Thymus (tissue), 14 donors: ENCODE results near the gene SKIL. TPM values are rescaled to one million over a fixed set of nuclear protein-coding genes. Genes with fewer than 3 reads are reported as not detected.
A peak's percentile ranks its signal among the peaks of the same experiment; 100 is the strongest.

ENCODE experiments used
- DNase-seq, 9 donors: peaks; one replicate each; pipeline ENCODE4 v3.0.0-alpha.2; 2013; ENCODE audit warnings: low spot score in 9 of 9, low read depth in 6 of 9, missing footprints in 1 of 9
- H3K27ac ChIP-seq, 2 donors: one replicate each; pipeline ENCODE4 v1.5.1; 2013; ENCODE audit warnings: control low read depth in 1 of 2, low read depth in 1 of 2, low read length in 1 of 2, mild to moderate bottlenecking in 1 of 2, moderate library complexity in 1 of 2
- H3K27me3 ChIP-seq, 2 donors: one replicate each; pipeline ENCODE4 v1.5.1; 2013; ENCODE audit warnings: low read length in 1 of 2; ENCODE audit not compliant: control insufficient read depth in 2 of 2, insufficient read depth in 1 of 2
- H3K36me3 ChIP-seq, 2 donors: one replicate each; pipeline ENCODE4 v1.5.1; 2013; ENCODE audit warnings: low read length in 1 of 2, mild to moderate bottlenecking in 1 of 2, moderate library complexity in 1 of 2; ENCODE audit not compliant: control insufficient read depth in 2 of 2, insufficient read depth in 2 of 2
- H3K4me1 ChIP-seq, 2 donors: one replicate each; pipeline ENCODE4 v1.5.1; 2013; ENCODE audit warnings: low read length in 2 of 2; ENCODE audit not compliant: control insufficient read depth in 2 of 2, insufficient read depth in 2 of 2
- H3K4me3 ChIP-seq, 2 donors: one replicate each; pipeline ENCODE4 v1.5.1; 2013; ENCODE audit warnings: low read length in 2 of 2, control low read depth in 1 of 2, mild to moderate bottlenecking in 1 of 2
- H3K9me3 ChIP-seq, 2 donors: one replicate each; pipeline ENCODE4 v1.5.1; 2013; ENCODE audit warnings: low read length in 1 of 2, mild to moderate bottlenecking in 1 of 2; ENCODE audit not compliant: control insufficient read depth in 2 of 2, insufficient read depth in 1 of 2
- WGBS: extraction: QIAGEN DNeasy Blood & Tissue Kit; methylation state at CpG from one replicate; pipeline ENCODE4 v1.1.7; 2013; 5-methylcytosine and 5-hydroxymethylcytosine counted together
- long read RNA-seq, 10 donors: transcript quantifications; one replicate each; lab custom pipeline, GENCODE V29; 2026
- polyA plus RNA-seq: library from polyadenylated mRNA; stranded (reverse); fragments of 200-250 nt; gene quantifications from one replicate; pipeline ENCODE4 v1.2.3, GENCODE V29; 2013
- total RNA-seq: library from RNA; stranded (reverse); fragments of 120-200 nt; gene quantifications from one replicate; pipeline ENCODE4 v1.2.4, GENCODE V29; 2013
- donor health status: healthy.

Gene SKIL, protein sequence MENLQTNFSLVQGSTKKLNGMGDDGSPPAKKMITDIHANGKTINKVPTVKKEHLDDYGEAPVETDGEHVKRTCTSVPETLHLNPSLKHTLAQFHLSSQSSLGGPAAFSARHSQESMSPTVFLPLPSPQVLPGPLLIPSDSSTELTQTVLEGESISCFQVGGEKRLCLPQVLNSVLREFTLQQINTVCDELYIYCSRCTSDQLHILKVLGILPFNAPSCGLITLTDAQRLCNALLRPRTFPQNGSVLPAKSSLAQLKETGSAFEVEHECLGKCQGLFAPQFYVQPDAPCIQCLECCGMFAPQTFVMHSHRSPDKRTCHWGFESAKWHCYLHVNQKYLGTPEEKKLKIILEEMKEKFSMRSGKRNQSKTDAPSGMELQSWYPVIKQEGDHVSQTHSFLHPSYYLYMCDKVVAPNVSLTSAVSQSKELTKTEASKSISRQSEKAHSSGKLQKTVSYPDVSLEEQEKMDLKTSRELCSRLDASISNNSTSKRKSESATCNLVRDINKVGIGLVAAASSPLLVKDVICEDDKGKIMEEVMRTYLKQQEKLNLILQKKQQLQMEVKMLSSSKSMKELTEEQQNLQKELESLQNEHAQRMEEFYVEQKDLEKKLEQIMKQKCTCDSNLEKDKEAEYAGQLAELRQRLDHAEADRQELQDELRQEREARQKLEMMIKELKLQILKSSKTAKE
- 30.6 TPM for total RNA-seq
- polyA plus RNA-seq: 23.0 TPM
- long read RNA-seq, donor 1: 0 reads
- long read RNA-seq, donor 2: 0 reads
- long read RNA-seq, donor 3, full-length matches to known transcripts: 1 of 8 reads
- long read RNA-seq, donor 3, partial matches to known transcripts: 7 of 8 reads
- long read RNA-seq, donor 3, other reads (novel, unspliced or antisense): 0 of 8 reads
- long read RNA-seq, donor 4, partial matches to known transcripts: 0 of 2 reads
- long read RNA-seq, donor 4, other reads (novel, unspliced or antisense): 0 of 2 reads
- long read RNA-seq, donor 5, full-length matches to known transcripts: 4 of 4 reads
- long read RNA-seq, donor 5, partial matches to known transcripts: 0 of 4 reads
- long read RNA-seq, donor 5, other reads (novel, unspliced or antisense): 0 of 4 reads
- long read RNA-seq, donor 6, full-length matches to known transcripts: 4 of 4 reads
- long read RNA-seq, donor 6, partial matches to known transcripts: 0 of 4 reads
- long read RNA-seq, donor 6, other reads (novel, unspliced or antisense): 0 of 4 reads
- long read RNA-seq, donor 7, full-length matches to known transcripts: 6 of 6 reads
- long read RNA-seq, donor 7, partial matches to known transcripts: 0 of 6 reads
- long read RNA-seq, donor 7, other reads (novel, unspliced or antisense): 0 of 6 reads
- long read RNA-seq, donor 8, partial matches to known transcripts: 0 of 1 reads
- long read RNA-seq, donor 8, other reads (novel, unspliced or antisense): 0 of 1 reads
- long read RNA-seq, donor 9, partial matches to known transcripts: 0 of 5 reads
- long read RNA-seq, donor 9, other reads (novel, unspliced or antisense): 0 of 5 reads
- long read RNA-seq, donor 10, full-length matches to known transcripts: 3 of 3 reads
- long read RNA-seq, donor 10, partial matches to known transcripts: 0 of 3 reads
- long read RNA-seq, donor 10, other reads (novel, unspliced or antisense): 0 of 3 reads

DNA sequence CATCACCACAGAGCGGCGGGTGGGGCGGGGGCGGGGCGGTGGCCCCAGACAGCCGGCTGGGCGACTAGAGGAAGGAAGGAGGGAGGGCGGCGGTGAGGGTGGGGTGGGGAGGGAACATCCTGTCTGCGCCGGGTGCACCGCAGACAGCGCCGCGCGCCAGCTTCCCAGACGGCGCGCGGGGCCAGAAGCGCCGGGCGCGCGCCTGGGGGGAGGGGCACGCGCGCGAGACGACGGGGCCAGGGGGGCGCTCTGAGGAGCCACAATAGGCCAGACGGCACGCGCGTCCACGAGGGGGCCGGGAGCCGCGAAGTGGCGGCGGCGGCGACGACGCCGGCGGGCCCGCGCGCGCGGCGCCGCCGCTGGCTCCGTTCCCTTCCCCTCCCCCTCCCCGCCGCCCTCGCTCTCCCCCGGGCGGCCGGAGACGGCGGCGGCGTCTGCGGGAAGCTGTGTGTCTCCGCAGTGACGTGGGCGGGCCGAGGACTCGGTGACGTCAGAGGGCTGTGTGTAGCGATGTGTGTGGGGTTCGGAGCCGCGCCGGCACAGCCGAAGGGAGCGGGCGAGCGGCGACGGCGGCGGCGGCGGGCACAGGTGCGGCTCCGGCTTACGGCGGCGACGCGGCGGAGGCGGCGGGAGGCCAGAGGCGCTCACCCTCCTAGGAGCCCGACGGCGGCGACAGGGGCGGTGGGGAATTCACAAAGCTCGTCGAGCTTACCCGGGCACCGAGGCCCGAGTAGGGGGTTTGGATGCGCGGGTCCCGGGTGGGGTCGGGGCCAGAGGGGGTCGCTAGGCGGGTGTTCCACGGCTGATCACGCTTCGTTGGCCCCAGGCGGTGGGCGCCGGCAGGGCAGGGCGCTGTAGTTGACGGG lies at the start of gene SKIL:
TSS of gene SKIL (plus strand) at position 540 of the 866 bp plus-strand sequence. CDS start 2,617 bp downstream, outside the sequence.
- peaks cover 0 to 2% of the 10 kb centered on the region in 2 donors for H3K9me3 ChIP-seq
- H3K4me1 ChIP-seq: peaks cover 3 to 22% of the 10 kb centered on the region in 2 donors
- peak; percentile 72 to 96 (median 88) for DNase-seq
- peak within 1 kb of the TSS; percentile 93 to 99 for H3K27ac ChIP-seq
- peaks cover 0 to 19% of the 10 kb centered on the region in 2 donors for H3K36me3 ChIP-seq
- peak within 1 kb of the TSS; percentile 69 to 84 for H3K4me3 ChIP-seq
- H3K27me3 ChIP-seq: no peaks in the 10 kb centered on the region
- WGBS: under 1% methylated on average over 123 of the region's 124 CpGs

DNA sequence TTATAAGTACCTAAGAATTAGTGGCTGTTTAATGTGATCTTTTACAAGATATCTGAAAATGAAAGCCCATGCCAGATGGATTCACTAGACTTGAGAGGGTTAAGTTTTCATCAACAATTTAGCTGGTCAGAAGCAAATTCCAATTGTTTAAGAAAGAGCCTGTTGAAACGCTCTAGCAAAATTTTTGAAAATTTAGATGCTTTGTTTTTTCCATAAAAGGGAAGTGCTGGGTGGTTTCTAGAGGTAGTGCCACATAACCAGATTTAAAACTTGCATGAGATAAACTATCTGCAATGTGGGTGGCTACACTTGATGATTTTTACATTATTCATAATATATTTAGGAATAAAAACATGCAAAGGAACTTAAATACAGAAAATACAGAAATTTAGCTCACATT lies 48.5 kb upstream of the SKIL start:
- Histone ChIP-seq H3K9me3 (no peaks in the 10 kb centered on the region), H3K36me3 (no peaks in the 10 kb centered on the region), H3K4me1 (no peaks in the 10 kb centered on the region), H3K27ac (no peak overlapping the region), H3K4me3 (no peak overlapping the region), H3K27me3 (no peaks in the 10 kb centered on the region)
- 88% methylated on average over 1 of the region's 1 CpG for WGBS
- DNase-seq: no peak

DNA sequence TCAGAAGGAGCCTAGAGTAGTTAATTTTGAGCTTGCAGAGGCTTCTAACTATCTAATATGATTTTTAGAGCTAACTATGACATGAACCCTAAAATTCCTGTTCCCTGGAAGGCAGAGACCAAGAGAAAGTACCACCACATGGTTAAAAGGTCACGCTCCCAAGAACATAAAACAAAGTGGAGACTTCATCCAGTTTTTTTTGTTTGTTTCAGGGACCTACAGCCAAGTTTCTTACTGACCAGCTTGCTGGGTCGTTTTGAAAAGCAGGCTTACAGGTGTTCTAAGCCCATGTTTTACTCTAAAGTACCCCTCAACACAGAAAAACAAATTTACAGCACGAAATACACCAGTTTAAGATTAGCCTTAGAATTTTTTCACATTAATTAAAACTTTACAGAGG lies 39.6 kb upstream of the SKIL start:
- H3K27ac ChIP-seq: no peak overlapping the region
- WGBS: 89% methylated on average over 3 of the region's 3 CpGs
- DNase-seq: no peak
- H3K4me3 ChIP-seq: no peak overlapping the region
- no peaks in the 10 kb centered on the region for H3K36me3 ChIP-seq
- no peaks in the 10 kb centered on the region for H3K9me3 ChIP-seq
- no peaks in the 10 kb centered on the region for H3K4me1 ChIP-seq
- H3K27me3 ChIP-seq: no peaks in the 10 kb centered on the region

DNA sequence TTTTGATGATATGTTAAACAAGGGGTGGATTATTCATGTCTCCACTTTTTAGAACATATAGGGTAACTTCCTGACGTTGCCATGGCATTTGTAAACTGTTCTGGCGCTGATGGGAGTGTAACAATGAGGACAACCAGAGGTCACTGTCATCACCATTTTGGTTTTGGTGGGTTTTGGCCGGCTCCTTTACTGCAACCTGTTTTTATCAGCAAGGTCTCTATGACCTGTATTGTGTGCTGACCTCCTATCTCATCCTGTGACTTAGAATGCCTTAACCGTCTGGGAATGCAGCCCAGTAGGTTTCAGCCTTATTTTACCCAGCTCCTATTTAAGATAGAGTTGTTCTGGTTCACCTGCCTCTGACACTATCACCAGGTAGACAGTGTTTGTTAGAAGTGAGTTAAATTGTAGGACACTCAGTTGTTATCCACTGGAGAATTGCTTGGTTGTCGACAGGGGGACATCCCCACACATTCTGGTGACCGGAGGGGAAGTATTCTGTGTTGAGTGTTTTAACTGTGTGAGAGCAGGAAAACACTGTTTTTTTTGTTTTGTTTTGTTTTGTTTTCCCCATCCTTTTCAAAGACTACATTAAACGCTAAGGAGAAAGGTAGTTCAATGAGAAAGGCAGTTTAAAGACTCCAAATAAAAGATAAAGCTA lies 36.9 kb upstream of the SKIL start:
- no peak for DNase-seq
- H3K27ac ChIP-seq: no peak overlapping the region
- no peaks in the 10 kb centered on the region for H3K4me1 ChIP-seq
- H3K9me3 ChIP-seq: no peaks in the 10 kb centered on the region
- H3K36me3 ChIP-seq: no peaks in the 10 kb centered on the region
- no peak overlapping the region for H3K4me3 ChIP-seq
- WGBS: 95% methylated on average over 7 of the region's 7 CpGs
- H3K27me3 ChIP-seq: no peaks in the 10 kb centered on the region

DNA sequence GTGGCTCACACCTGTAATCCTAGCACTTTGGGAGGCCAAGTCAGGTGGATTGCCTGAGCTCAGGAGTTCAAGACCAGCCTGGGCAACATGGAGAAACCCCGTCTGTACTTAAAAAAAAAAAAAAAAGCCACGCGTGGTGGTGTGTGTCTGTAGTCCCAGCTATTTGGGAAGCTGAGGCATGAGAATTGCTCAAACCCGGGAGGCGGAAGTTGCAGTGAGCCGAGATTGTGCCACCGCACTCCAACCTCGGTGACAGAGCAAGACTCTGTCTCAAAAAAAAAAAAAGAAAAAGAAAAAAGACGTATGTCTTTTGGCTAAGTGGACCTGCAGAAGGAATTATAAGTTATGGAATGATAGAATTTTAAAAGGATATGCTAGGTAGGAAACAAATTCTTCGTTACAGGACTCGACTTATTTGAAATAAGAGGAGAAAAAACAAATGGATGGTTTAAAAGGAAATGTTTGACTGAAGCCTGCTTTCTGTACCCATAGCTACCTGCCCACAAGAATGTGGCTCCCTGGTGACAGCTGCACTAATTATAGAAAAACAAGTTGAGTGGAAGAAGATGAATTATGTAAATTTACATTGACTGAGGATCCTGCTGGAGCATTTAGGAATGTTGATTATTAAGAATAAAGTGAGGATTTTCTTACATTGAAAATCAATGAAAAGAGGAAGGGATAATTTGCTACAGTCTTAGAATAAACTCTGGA lies 36.0 kb upstream of the SKIL start:
- DNase-seq: no peak
- WGBS: 92% methylated on average over 11 of the region's 11 CpGs

DNA sequence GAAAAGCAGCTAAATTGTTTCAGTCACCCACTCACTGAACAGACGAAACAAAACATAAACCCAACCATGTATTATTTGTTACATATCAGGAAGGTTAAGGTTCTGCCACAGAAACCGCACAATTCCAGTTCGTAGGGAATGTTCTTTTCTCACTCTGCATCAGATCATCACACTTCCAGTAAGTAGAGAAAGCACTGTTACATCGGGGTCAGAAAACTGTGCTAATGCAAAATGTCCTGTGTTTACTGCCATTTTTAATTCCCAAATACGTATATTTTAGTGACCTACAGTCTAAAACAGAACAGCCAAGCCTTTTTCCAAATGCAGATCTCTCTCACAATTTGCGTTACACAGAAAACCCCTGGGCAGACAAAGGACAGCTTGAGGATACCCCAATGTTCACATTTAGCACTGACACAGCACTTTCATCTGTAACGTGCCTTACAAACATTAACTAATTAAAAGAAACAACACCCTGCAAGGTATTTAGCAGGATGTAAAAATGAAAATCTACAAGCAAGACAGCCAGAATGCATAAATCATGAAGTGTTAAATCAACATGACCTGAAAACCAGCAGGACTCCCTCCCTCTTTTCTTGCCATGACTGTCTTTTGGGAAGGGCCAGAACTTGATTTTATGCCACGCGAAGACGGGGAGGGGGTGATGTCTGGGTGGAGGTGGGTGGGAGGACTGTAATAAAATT lies 34.8 kb upstream of the SKIL start:
- Histone ChIP-seq H3K4me1 (no peaks in the 10 kb centered on the region), H3K27ac (no peak overlapping the region), H3K36me3 (no peaks in the 10 kb centered on the region), H3K4me3 (no peak overlapping the region), H3K27me3 (no peaks in the 10 kb centered on the region), H3K9me3 (peaks cover 0 to 7% of the 10 kb centered on the region in 2 donors)
- 95% methylated on average over 10 of the region's 10 CpGs for WGBS
- no peak for DNase-seq

More for the DNA sequence above, 36.0 kb upstream of the SKIL start:
- Histone ChIP-seq H3K9me3 (no peaks in the 10 kb centered on the region), H3K27me3 (no peaks in the 10 kb centered on the region), H3K27ac (no peak overlapping the region), H3K4me3 (no peak overlapping the region), H3K4me1 (no peaks in the 10 kb centered on the region), H3K36me3 (no peaks in the 10 kb centered on the region)

DNA sequence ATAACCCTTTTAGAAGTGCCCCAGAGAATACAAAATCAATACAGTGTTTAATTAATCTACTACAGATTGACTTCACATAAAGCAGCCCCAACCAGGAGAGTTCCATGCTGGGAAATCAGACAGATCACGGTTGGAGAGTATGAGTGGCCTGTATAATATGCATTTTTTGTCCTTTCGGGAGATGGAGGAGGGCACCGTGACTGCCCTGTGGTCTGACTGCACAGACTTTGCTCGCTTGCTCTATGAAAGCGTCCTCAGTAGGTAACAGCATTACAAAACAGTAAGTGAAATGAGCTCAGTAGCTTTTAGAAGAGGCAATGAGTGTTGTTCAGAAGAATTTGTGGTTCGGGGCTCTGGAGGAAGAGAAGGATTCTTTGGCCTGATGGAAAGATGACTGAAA lies 34.2 kb upstream of the SKIL start:
- Histone ChIP-seq H3K4me1 (no peaks in the 10 kb centered on the region), H3K27ac (no peak overlapping the region), H3K27me3 (no peaks in the 10 kb centered on the region), H3K36me3 (no peaks in the 10 kb centered on the region), H3K9me3 (peaks cover 0 to 8% of the 10 kb centered on the region in 2 donors), H3K4me3 (no peak overlapping the region)
- WGBS: 97% methylated on average over 6 of the region's 6 CpGs
- no peak for DNase-seq
